Fibroblast of skin of back (primary cell): ENCODE measurements around the gene KCNJ14. TPM values are rescaled to one million over a fixed set of nuclear protein-coding genes. Genes with fewer than 3 reads are reported as not detected.
A peak's percentile ranks its signal among the peaks of the same experiment; 100 is the strongest.

Source experiments
- DNase-seq: peaks from one replicate; pipeline ENCODE4 v3.0.0-alpha.2; 2013
- polyA plus RNA-seq, 2 experiments: library from polyadenylated mRNA; unstranded; fragments of 120-200 nt; gene quantifications; one replicate each; pipeline ENCODE4 v1.2.1, GENCODE V29; 2013; ENCODE audit not compliant: insufficient read length in 2 of 2

KCNJ14 gene
- 0.60 TPM for polyA plus RNA-seq (2013, experiment 1 of 2; ENCODE audit: insufficient read length)
- polyA plus RNA-seq (2013, experiment 2 of 2; ENCODE audit: insufficient read length) = 0.25 TPM

DNA sequence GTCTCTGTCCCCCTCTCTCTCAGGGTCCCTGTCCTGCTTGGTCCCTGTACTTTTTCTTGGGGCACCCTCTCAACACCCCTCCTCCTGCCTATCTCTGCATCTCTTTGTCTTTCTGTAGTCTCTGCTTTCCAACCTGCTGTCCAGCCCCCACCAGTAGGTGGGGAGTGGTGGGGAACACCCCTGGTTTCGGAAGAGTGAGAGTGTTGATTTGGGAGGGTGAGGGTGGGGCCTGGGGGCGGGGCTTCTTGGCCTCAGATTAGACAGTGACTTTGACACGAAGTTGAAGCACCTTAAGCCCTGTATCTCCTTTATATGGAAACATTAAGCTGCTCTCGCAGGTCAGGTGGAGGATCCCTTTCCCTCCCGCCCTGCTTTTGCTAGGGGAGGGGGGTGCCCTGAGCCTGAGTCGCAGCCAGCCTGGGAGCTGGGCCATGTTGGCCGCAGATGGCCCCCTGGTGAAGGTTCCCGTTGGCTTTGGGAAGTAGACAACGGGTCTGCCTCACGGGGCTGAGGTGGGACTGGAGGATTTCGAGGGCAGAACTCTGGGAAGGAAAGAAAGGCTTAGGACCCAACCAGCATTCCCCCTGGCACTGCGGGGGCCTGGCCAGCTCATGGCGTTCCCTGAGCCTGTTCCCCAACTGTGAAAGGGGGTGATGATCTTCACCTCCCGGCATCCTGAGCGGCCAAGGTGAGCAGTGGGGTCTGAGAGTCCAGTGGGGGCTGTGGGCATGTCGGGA, at the start of gene KCNJ14:
TSS of gene KCNJ14 (plus strand) at position 404 of the 737 bp plus-strand sequence. CDS start 6,151 bp downstream, outside the sequence.
- DNase-seq = no peak

DNA sequence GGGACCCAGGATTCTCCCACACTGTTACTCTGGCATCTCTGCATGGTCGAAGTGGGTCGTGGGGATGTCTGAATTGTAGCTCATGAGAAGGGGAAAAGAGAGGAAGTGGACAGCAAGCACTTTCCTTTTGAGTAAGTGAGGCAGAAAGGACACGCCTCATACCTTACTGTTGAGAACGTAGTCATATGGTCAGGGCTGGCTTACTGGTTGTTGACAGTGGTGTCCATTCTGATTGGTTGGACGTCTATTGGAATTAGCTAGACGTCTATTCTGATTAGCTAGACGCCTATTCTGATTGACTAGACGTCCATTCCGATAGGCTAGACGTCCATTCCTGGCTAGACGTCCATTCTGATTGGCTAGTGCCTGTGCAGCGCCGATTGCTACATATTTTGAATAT, 49.5 kb upstream of the KCNJ14 start:
- DNase-seq = no peak

DNA sequence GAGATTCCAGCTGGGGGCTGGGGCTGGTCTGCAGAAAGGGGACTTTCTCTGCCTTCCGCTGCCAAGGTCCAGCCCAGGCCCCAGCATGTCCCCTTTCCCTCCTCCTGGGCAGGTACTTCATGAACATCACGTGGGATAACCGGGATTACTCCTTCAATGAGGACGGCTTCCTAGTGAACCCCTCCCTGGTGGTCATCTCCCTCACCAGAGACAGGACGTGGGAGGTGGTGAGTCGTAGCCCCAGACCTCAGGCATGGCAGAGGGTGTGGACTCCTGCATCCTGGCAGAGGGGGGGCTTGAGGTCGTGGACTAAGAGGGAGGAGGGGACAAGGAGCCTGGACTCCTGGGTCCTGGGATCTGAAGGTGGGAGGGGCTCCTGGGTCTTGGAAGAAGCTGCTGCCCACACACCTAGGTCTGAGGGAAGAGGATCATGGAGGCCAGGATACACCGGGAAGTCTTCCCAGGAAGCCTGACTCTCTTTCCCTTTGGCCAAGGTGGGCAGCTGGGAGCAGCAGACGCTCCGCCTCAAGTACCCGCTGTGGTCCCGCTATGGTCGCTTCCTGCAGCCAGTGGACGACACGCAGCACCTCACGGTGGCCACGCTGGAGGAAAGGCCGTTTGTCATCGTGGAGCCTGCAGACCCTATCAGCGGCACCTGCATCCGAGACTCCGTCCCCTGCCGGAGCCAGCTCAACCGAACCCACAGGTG, 41.3 kb upstream of the KCNJ14 start:
- peak; percentile 80 for DNase-seq

- DNase-seq = peak; percentile 80
Observed at GRCh38 chr19:48415395-48415794, 40.0 kb upstream of the KCNJ14 start.

- DNase-seq = no peak
Observed at GRCh38 chr19:48415806-48416221, 39.6 kb upstream of the KCNJ14 start.

DNA sequence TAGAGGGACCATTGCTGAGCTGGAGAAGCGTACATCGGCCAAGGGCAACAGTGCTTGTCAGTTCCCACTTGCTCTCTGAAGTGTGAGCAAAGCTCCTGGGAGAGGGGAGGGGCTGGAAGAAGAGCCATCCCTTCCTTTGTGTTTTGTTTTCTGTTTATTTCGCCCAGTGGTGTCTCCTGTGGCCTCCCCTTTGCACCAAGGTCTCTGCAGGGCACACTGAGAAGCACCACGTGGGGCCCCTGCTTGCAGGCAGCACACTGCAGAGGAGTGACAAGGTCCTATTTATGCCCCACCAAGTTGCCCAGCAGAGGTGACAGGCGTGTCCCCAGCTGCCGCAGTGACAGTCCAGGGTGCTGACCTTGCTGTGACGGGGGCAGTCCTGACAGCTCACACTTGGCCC, 38.0 kb upstream of the KCNJ14 start:
- no peak for DNase-seq

DNA sequence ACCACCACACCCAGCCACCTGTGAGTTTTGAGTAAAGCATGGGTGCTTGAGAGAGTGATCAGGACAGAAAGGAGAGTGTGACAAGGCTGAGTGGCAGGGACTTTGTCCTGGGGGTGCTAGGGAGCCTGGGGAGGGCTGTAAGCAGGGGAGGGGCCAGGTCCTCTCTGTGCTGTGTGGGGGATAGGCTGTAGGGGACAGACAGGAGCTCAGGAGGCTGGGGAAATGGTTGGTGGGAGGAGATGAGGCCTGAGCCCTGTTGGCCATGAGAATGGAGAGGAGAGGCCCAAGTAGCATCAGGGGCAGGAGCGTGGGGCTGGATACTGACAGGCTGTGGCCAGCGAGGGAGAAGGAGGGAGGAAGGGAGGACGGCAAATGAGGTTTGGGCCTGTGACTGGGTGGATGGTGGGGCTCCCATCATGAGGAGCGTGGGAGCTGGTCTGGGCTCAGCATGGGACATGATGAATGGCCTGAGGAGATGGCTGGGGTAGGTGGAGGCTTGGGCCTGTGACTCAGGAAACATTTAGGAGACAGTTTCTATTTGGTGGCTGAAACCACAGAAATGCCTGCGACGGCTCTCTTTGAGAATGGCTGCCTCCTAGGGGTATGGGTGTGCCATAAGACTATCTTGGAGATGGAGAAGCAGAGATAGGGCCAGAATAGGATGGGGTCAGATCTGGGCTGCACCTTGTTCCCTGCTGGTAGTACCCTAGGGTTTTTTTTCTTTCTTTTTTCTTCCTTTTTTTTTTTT, 36.9 kb upstream of the KCNJ14 start:
- peak; percentile 73 for DNase-seq

GRCh38 chr19:48419158-48419920, 36.0 kb upstream of the KCNJ14 start:
- DNase-seq = peak; percentile 70

- DNase-seq = no peak
Observed at GRCh38 chr19:48421548-48421947, 33.8 kb upstream of the KCNJ14 start.

- DNase-seq = peak; percentile 84
Observed at GRCh38 chr19:48424694-48425219, 30.6 kb upstream of the KCNJ14 start.

- DNase-seq = no peak
Observed at GRCh38 chr19:48428670-48429069, 26.7 kb upstream of the KCNJ14 start.

DNA sequence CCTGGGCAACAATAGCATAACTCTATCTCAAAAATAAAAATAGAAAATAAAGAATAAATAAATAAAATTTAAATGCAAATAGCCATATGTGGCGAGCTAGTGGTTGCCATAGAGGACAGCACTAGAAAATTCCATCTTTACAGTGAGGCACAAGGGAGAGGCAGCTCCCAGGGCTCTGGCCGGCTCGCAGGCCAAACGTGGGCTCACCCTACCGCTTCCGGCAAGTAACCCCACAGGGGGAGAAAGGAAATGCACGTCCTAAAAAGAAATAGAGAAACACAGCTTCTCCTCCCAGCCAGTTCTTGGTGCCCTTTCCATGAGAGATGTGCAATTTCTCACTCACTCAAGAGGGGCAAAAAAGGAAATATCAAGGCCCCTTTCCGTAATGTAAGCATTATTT, 22.0 kb upstream of the KCNJ14 start:
- DNase-seq = no peak

DNA sequence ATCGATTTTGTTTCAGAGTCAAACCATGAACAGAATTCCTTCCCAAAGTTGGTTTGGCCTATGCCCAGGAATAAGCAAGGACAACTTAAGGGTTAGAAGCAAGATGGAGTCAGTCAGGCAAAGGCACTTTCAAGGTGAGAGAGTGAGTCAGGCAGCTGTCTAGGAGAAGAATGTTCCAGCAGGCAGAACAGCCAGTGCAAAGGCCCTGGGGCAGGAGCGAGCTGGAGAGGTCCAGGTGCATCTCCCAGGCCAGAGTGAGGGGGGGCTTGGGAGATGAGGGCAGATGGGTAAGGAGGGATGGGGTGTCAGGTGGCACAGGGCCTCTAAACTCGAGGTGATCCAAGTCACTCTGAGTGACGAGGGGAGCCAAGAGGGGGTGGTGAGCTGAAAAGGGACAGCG, 18.8 kb upstream of the KCNJ14 start:
- DNase-seq = no peak

DNA sequence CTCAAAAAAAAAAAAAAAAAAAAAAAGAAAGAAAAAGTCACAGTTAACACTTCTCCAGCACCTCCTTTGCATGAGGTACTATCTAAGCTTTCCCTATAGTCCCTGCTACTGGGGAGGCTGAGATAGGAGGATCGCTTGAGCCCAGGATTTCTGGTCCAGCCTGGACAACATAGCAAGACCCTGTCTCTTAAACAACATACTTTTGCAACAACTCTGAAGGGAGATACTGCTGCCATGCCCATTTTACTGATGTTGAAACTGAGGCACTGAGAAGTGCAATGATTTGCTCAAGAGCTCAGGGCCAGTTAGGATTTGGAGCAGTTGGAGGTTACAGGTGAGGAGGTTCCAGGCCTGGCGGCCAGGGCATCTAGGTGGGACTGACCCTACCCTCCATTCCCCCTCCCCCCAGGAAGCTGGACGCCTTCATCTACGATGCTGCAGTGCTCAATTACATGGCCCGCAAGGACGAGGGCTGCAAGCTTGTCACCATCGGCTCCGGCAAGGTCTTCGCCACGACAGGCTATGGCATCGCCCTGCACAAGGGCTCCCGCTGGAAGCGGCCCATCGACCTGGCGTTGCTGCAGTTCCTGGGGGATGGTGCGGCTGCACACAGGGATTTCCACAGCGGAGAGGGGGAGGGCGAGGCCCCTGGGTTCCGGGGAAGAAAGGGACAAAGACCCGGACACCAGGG, 13.9 kb upstream of the KCNJ14 start:
- no peak for DNase-seq

DNA sequence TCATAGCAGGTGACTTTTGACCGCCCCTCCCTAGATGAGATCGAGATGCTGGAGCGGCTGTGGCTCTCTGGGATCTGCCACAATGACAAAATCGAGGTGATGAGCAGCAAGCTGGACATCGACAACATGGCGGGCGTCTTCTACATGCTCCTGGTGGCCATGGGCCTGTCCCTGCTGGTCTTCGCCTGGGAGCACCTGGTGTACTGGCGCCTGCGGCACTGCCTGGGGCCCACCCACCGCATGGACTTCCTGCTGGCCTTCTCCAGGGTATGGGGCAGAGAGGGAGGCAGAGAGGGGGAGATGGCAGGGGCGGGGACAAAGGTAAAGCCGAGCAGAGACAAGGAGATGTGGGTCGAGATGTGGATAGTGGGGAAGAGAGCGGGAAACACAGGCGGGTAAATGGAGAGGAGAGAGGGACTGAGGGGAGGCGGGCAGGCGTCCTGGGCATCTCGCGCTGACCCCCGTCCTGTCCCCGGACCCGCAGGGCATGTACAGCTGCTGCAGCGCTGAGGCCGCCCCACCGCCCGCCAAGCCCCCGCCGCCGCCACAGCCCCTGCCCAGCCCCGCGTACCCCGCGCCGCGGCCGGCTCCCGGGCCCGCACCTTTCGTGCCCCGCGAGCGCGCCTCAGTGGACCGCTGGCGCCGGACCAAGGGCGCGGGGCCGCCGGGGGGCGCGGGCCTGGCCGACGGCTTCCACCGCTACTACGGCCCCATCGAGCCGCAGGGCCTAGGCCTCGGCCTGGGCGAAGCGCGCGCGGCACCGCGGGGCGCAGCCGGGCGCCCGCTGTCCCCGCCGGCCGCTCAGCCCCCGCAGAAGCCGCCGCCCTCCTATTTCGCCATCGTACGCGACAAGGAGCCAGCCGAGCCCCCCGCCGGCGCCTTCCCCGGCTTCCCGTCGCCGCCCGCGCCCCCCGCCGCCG, 13.0 kb upstream of the KCNJ14 start:
- no peak for DNase-seq

DNA sequence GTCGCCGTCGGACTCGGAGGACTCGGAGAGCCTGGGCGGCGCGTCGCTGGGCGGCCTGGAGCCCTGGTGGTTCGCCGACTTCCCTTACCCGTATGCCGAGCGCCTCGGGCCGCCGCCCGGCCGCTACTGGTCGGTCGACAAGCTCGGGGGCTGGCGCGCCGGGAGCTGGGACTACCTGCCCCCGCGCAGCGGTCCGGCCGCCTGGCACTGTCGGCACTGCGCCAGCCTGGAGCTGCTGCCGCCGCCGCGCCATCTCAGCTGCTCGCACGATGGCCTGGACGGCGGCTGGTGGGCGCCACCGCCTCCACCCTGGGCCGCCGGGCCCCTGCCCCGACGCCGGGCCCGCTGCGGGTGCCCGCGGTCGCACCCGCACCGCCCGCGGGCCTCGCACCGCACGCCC, 12.1 kb upstream of the KCNJ14 start:
- DNase-seq = no peak

GRCh38 chr19:48443731-48444128, 11.6 kb upstream of the KCNJ14 start:
- DNase-seq = no peak

- DNase-seq = no peak
Observed at GRCh38 chr19:48444129-48444935, 11.0 kb upstream of the KCNJ14 start.

GRCh38 chr19:48444936-48445200, 10.5 kb upstream of the KCNJ14 start:
- no peak for DNase-seq

DNA sequence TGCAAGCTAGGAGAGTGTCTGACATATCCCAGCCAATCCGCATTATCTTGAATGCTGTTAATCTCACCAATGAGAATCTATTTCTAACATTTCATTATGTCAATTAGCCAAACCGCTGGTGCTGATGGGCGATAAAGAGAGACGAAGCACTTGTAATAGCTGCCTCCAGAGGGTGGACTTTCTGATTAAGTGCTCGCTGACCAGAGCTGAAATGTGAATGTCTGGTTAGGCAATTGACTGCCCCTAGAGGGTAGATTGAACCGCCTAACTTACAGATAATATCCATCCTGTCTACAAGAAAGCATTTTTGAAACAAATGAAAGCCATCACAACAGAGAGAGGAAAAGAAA, 10.1 kb upstream of the KCNJ14 start:
- DNase-seq = peak; percentile 92
